Measurements from ENCODE around the gene GPR137. TPM values are rescaled to one million over a fixed set of nuclear protein-coding genes. Genes with fewer than 3 reads are reported as not detected.
A peak's percentile ranks its signal among the peaks of the same experiment; 100 is the strongest.
"Not testable (repeated sequence)": the region's sequence is repeated elsewhere in the genome, so short reads cannot be mapped to it uniquely, and the experiment has no call there.

The GPR137 gene
- total RNA-seq, 1 donor from 2014 or later: 56.5 TPM

- peaks cover 5% of the 10 kb centered on the region for H3K36me3 Mint-ChIP-seq (ENCODE audit: insufficient read depth)
- H3K27ac Mint-ChIP-seq: no peak overlapping the region
- no peak overlapping the region for H3K4me3 Mint-ChIP-seq (ENCODE audit: low read depth)
- no peak for TF ChIP-seq CTCF (IDR thresholded peaks at IDR 0.05; ENCODE audit: unreplicated experiment)
- no peaks in the 10 kb centered on the region for H3K9me3 Mint-ChIP-seq (ENCODE audit: low read depth)
- H3K27me3 Mint-ChIP-seq: peaks cover 2% of the 10 kb centered on the region
- H3K4me1 Mint-ChIP-seq (ENCODE audit: low read depth): peaks cover 5% of the 10 kb centered on the region
- DNase-seq (ENCODE audit: low spot score, unreplicated experiment): no peak
Observed at GRCh38 chr11:64323373-64323772, 37.7 kb downstream of the GPR137 start.

GRCh38 chr11:64323984-64324383 lies 38.3 kb downstream of the GPR137 start:
- not testable (repeated sequence) for H3K9me3 Mint-ChIP-seq (ENCODE audit: low read depth); H3K36me3 Mint-ChIP-seq (ENCODE audit: insufficient read depth); H3K4me1 Mint-ChIP-seq (ENCODE audit: low read depth); DNase-seq (ENCODE audit: low spot score, unreplicated experiment); H3K4me3 Mint-ChIP-seq (ENCODE audit: low read depth); H3K27me3 Mint-ChIP-seq
- peak overlapping the region; percentile 33 for H3K27ac Mint-ChIP-seq

GRCh38 chr11:64324692-64325469 lies 39.2 kb downstream of the GPR137 start:
- no peaks in the 10 kb centered on the region for H3K9me3 Mint-ChIP-seq (ENCODE audit: low read depth)
- DNase-seq (ENCODE audit: low spot score, unreplicated experiment): no peak
- H3K27ac Mint-ChIP-seq: no peak overlapping the region
- no peak overlapping the region for H3K4me3 Mint-ChIP-seq (ENCODE audit: low read depth)
- H3K27me3 Mint-ChIP-seq: peaks cover 10% of the 10 kb centered on the region
- no peak for TF ChIP-seq CTCF (IDR thresholded peaks at IDR 0.05; ENCODE audit: unreplicated experiment)
- peaks cover 5% of the 10 kb centered on the region for H3K36me3 Mint-ChIP-seq (ENCODE audit: insufficient read depth)
- no peaks in the 10 kb centered on the region for H3K4me1 Mint-ChIP-seq (ENCODE audit: low read depth)

GRCh38 chr11:64327375-64327774 lies 41.7 kb downstream of the GPR137 start:
- no peak overlapping the region for H3K4me3 Mint-ChIP-seq (ENCODE audit: low read depth)
- DNase-seq (ENCODE audit: low spot score, unreplicated experiment): no peak
- no peak for TF ChIP-seq CTCF (IDR thresholded peaks at IDR 0.05; ENCODE audit: unreplicated experiment)
- H3K9me3 Mint-ChIP-seq (ENCODE audit: low read depth): no peaks in the 10 kb centered on the region
- no peak overlapping the region for H3K27ac Mint-ChIP-seq
- no peaks in the 10 kb centered on the region for H3K4me1 Mint-ChIP-seq (ENCODE audit: low read depth)
- no peaks in the 10 kb centered on the region for H3K36me3 Mint-ChIP-seq (ENCODE audit: insufficient read depth)
- H3K27me3 Mint-ChIP-seq: peaks cover 14% of the 10 kb centered on the region

- Mint-ChIP-seq H3K36me3 (ENCODE audit: insufficient read depth) (no peaks in the 10 kb centered on the region), H3K27ac (no peak overlapping the region), H3K9me3 (ENCODE audit: low read depth) (no peaks in the 10 kb centered on the region), H3K4me3 (ENCODE audit: low read depth) (no peak overlapping the region), H3K27me3 (peaks cover 14% of the 10 kb centered on the region), H3K4me1 (ENCODE audit: low read depth) (no peaks in the 10 kb centered on the region)
- DNase-seq (ENCODE audit: low spot score, unreplicated experiment): no peak
- TF ChIP-seq CTCF (IDR thresholded peaks at IDR 0.05; ENCODE audit: unreplicated experiment): no peak
Observed at GRCh38 chr11:64327993-64328392, 42.3 kb downstream of the GPR137 start.

GRCh38 chr11:64330888-64331287 lies 45.2 kb downstream of the GPR137 start:
- no peak for DNase-seq (ENCODE audit: low spot score, unreplicated experiment)
- no peak for TF ChIP-seq CTCF (IDR thresholded peaks at IDR 0.05; ENCODE audit: unreplicated experiment)
- H3K27me3 Mint-ChIP-seq: peaks cover 14% of the 10 kb centered on the region

More at GRCh38 chr11:64330888-64331287, 45.2 kb downstream of the GPR137 start:
- Mint-ChIP-seq H3K27ac (no peak overlapping the region), H3K36me3 (ENCODE audit: insufficient read depth) (no peaks in the 10 kb centered on the region), H3K4me1 (ENCODE audit: low read depth) (peaks cover 5% of the 10 kb centered on the region), H3K9me3 (ENCODE audit: low read depth) (no peaks in the 10 kb centered on the region), H3K4me3 (ENCODE audit: low read depth) (no peak overlapping the region)

Data from progenitor cell of endocrine pancreas (in vitro differentiated cells).